Measurements from ENCODE around the gene MICA. TPM values are rescaled to one million over a fixed set of nuclear protein-coding genes. Genes with fewer than 3 reads are reported as not detected.
A peak's percentile ranks its signal among the peaks of the same experiment; 100 is the strongest.
"Not testable (repeated sequence)": the region's sequence is repeated elsewhere in the genome, so short reads cannot be mapped to it uniquely, and the experiment has no call there.

Gene MICA
- total RNA-seq, 2 donors from 2014 or later = 8.3 to 10.9 TPM

DNA sequence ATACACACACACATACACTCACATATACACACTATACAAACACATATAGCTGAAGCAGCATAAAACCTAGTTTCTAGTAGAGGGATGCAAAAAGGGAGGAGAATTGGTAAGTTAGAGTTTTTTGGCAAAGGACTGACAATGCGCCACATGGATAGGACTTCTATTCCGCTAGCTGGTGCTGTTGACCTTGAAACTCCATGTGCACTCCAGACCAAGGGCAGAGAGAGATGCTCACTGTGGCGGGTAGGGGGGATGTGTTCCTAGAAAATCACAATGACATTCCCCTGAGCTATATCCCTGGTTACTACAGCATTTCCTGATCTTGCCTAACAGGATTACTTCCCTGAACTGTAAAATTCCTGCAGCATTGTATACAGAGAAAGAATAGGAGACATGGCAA is 19.2 kb downstream of the MICA start:
- no peak overlapping the region for H3K27ac ChIP-seq
- no peak for TF ChIP-seq POLR2A (IDR thresholded peaks at IDR 0.05)
- TF ChIP-seq, protein P1, sequence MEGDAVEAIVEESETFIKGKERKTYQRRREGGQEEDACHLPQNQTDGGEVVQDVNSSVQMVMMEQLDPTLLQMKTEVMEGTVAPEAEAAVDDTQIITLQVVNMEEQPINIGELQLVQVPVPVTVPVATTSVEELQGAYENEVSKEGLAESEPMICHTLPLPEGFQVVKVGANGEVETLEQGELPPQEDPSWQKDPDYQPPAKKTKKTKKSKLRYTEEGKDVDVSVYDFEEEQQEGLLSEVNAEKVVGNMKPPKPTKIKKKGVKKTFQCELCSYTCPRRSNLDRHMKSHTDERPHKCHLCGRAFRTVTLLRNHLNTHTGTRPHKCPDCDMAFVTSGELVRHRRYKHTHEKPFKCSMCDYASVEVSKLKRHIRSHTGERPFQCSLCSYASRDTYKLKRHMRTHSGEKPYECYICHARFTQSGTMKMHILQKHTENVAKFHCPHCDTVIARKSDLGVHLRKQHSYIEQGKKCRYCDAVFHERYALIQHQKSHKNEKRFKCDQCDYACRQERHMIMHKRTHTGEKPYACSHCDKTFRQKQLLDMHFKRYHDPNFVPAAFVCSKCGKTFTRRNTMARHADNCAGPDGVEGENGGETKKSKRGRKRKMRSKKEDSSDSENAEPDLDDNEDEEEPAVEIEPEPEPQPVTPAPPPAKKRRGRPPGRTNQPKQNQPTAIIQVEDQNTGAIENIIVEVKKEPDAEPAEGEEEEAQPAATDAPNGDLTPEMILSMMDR (IDR thresholded peaks at IDR 0.05) = no peak
- ATAC-seq = no peak
- intact Hi-C loops (cut with DNase I) = no loop called here
- no peaks in the 10 kb centered on the region for H3K36me3 ChIP-seq (replicated peaks in 1 of 2; ENCODE audit: insufficient read depth in 1 of 2, low read depth in 2 of 2)
- DNase-seq = no peak
- no peak overlapping the region for H3K4me3 ChIP-seq
- no peaks in the 10 kb centered on the region for H3K9me3 ChIP-seq
- H3K27me3 ChIP-seq = no peaks in the 10 kb centered on the region
- no peaks in the 10 kb centered on the region for H3K4me1 ChIP-seq
- WGBS, 2 donors = 45 to 50% methylated on average over 3 of the region's 3 CpGs

DNA sequence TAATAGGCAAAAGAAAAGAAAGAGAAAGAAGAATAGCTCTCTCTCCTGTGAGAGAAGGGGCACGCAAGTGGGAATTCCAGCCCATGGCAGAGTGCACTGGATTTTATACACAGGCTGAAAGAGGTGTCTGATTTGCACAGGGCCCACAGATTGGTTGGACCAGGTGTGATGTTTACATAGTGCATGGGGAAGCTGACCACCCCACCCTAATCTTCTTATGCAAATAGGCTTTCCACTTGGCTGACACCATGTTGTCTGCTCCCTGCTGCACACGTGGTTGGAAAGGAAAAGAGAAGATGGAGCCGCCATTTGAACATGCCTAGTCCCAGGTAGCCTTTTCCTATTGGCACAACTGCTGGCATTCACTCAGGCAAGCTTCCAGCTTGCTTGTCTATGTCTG is 20.2 kb downstream of the MICA start:
- TF ChIP-seq POLR2A (IDR thresholded peaks at IDR 0.05) = no peak
- TF ChIP-seq, protein P1 (IDR thresholded peaks at IDR 0.05) = no peak
- Histone ChIP-seq H3K27me3 (no peaks in the 10 kb centered on the region), H3K4me1 (no peaks in the 10 kb centered on the region), H3K36me3 (replicated peaks in 1 of 2; ENCODE audit: insufficient read depth in 1 of 2, low read depth in 2 of 2) (no peaks in the 10 kb centered on the region), H3K4me3 (no peak overlapping the region), H3K9me3 (no peaks in the 10 kb centered on the region), H3K27ac (no peak overlapping the region)
- DNase-seq (no peak), ATAC-seq (no peak)
- intact Hi-C loops (cut with DNase I) = no loop called here
- 44 to 46% methylated on average over 3 of the region's 3 CpGs for WGBS, 2 donors

- DNase-seq (peak; percentile 19 to 39 (median 37)), ATAC-seq (peak; percentile 58)
- intact Hi-C loops (cut with DNase I) = no loop called here
- WGBS, 2 donors = 51 to 68% methylated on average over 3 of the region's 3 CpGs
- TF ChIP-seq POLR2A (IDR thresholded peaks at IDR 0.05) = no peak
- TF ChIP-seq, protein P1 (IDR thresholded peaks at IDR 0.05) = no peak
- H3K9me3 ChIP-seq = peaks cover 0 to 5% (median 0%) of the 10 kb centered on the region in 3 donors
- H3K27me3 ChIP-seq = no peaks in the 10 kb centered on the region
- no peak overlapping the region for H3K27ac ChIP-seq
- H3K4me3 ChIP-seq = no peak overlapping the region
- no peaks in the 10 kb centered on the region for H3K36me3 ChIP-seq (replicated peaks in 1 of 2; ENCODE audit: insufficient read depth in 1 of 2, low read depth in 2 of 2)
- H3K4me1 ChIP-seq = no peaks in the 10 kb centered on the region
Observed at GRCh38 chr6:31426395-31427354, 23.3 kb downstream of the MICA start.

GRCh38 chr6:31430449-31430848 is 27.1 kb downstream of the MICA start:
- TF ChIP-seq, protein P1 (IDR thresholded peaks at IDR 0.05) = no peak
- TF ChIP-seq POLR2A (IDR thresholded peaks at IDR 0.05) = no peak
- no peaks in the 10 kb centered on the region for H3K36me3 ChIP-seq (replicated peaks in 1 of 2; ENCODE audit: insufficient read depth in 1 of 2, low read depth in 2 of 2)
- ATAC-seq (no peak), DNase-seq (no peak)
- intact Hi-C loops (cut with DNase I) = no loop called here
- H3K27ac ChIP-seq = no peak overlapping the region
- no peaks in the 10 kb centered on the region for H3K27me3 ChIP-seq
- H3K4me1 ChIP-seq = no peaks in the 10 kb centered on the region
- H3K9me3 ChIP-seq = peaks cover 0 to 5% (median 0%) of the 10 kb centered on the region in 3 donors
- WGBS, 2 donors = 65 to 69% methylated on average over 2 of the region's 2 CpGs
- no peak overlapping the region for H3K4me3 ChIP-seq

DNA sequence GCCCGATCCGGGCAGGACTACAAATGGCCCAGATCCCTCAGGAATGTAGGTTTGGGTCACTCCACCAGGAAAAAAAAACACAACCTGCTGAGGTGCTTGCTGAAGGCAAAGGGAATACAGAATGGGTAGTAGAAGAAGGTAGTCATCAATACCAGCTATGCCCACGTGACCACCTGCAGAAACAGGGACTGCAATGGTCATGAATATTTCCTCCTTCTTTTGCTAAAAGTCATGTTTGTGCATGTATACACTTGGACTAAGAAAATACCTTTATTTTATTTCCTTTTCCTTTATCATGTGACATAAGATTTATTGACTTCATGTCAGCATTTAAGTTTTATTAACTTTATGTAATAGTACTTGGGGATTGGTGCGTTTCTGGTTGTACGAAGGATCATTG is 31.7 kb downstream of the MICA start:
- ATAC-seq; H3K27ac ChIP-seq; H3K36me3 ChIP-seq (replicated peaks in 1 of 2; ENCODE audit: insufficient read depth in 1 of 2, low read depth in 2 of 2); H3K4me3 ChIP-seq; H3K9me3 ChIP-seq; H3K4me1 ChIP-seq; intact Hi-C loops (cut with DNase I); H3K27me3 ChIP-seq; DNase-seq: not testable (repeated sequence)
- 62 to 69% methylated on average over 5 of the region's 5 CpGs for WGBS, 2 donors

Data from body of pancreas (tissue), 4 donors.